Thymus (tissue), 11 donors: Measurements from ENCODE around the gene MEFV. TPM values are rescaled to one million over a fixed set of nuclear protein-coding genes. Genes with fewer than 3 reads are reported as not detected.

ENCODE experiments used
- DNase-seq, 9 donors: peaks; one replicate each; pipeline ENCODE4 v3.0.0-alpha.2; 2013; ENCODE audit warnings: low spot score in 9 of 9, low read depth in 6 of 9, missing footprints in 1 of 9
- H3K27ac ChIP-seq, 2 donors: one replicate each; pipeline ENCODE4 v1.5.1; 2013; ENCODE audit warnings: control low read depth in 1 of 2, low read depth in 1 of 2, low read length in 1 of 2, mild to moderate bottlenecking in 1 of 2, moderate library complexity in 1 of 2
- H3K27me3 ChIP-seq, 2 donors: one replicate each; pipeline ENCODE4 v1.5.1; 2013; ENCODE audit warnings: low read length in 1 of 2; ENCODE audit not compliant: control insufficient read depth in 2 of 2, insufficient read depth in 1 of 2
- H3K36me3 ChIP-seq, 2 donors: one replicate each; pipeline ENCODE4 v1.5.1; 2013; ENCODE audit warnings: low read length in 1 of 2, mild to moderate bottlenecking in 1 of 2, moderate library complexity in 1 of 2; ENCODE audit not compliant: control insufficient read depth in 2 of 2, insufficient read depth in 2 of 2
- H3K4me1 ChIP-seq, 2 donors: one replicate each; pipeline ENCODE4 v1.5.1; 2013; ENCODE audit warnings: low read length in 2 of 2; ENCODE audit not compliant: control insufficient read depth in 2 of 2, insufficient read depth in 2 of 2
- H3K4me3 ChIP-seq, 2 donors: one replicate each; pipeline ENCODE4 v1.5.1; 2013; ENCODE audit warnings: low read length in 2 of 2, control low read depth in 1 of 2, mild to moderate bottlenecking in 1 of 2
- H3K9me3 ChIP-seq, 2 donors: one replicate each; pipeline ENCODE4 v1.5.1; 2013; ENCODE audit warnings: low read length in 1 of 2, mild to moderate bottlenecking in 1 of 2; ENCODE audit not compliant: control insufficient read depth in 2 of 2, insufficient read depth in 1 of 2
- WGBS: extraction: QIAGEN DNeasy Blood & Tissue Kit; methylation state at CpG from one replicate; pipeline ENCODE4 v1.1.7; 2013; 5-methylcytosine and 5-hydroxymethylcytosine counted together
- polyA plus RNA-seq: library from polyadenylated mRNA; stranded (reverse); fragments of 200-250 nt; gene quantifications from one replicate; pipeline ENCODE4 v1.2.3, GENCODE V29; 2013
- total RNA-seq: library from RNA; stranded (reverse); fragments of 120-200 nt; gene quantifications from one replicate; pipeline ENCODE4 v1.2.4, GENCODE V29; 2013
- donor health status: healthy.

Gene MEFV
- total and polyA plus RNA-seq, 2 donors = 0.52 to 0.80 TPM

DNA sequence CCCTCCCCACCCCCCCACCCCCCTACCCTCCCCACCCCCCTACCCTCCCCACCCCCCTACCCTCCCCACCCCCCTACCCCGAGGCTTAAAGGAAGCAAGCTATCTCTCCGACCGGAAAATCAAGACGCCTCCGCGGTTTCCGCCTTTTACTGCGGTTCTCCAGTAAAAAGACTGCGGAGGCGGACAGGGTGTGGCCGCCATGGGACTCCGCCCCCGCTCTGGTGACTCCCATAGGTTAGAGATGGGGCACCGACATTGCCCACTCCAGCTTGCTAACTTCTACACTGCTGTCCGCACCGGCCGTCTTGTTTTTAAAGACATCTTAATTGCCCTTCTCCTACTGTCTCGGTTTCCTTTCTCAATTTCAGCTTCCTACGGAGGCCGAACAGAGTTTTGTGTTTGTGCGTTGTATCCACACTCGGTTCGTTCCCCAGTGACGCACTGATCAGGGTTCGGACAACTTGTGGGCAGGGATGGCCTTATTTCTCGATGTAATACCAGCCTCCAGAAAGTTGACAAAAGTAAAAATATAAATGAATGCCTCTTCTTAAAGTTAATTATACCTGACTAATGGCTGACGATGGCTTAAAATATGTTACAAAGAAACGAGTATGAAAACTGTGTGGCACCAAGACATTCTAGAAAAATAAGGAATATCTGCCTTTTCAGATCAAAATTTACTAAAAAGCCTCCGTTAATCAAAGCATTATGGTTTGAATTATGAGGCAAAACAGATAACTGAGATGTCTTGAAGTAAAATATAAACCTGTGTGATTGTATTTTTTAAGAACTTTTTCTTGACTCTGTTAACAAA is 20.4 kb downstream of the MEFV start:
- 86% methylated on average over 29 of the region's 29 CpGs for WGBS
- no peak overlapping the region for H3K27ac ChIP-seq

GRCh38 chr16:3234857-3235561 is 21.4 kb downstream of the MEFV start, which contains the start of gene ZNF200:
TSS of gene ZNF200 (minus strand) at chr16:3235158. CDS start at chr16:3233755, 1,403 bp downstream.
- peaks cover 6 to 13% of the 10 kb centered on the region in 2 donors for H3K4me1 ChIP-seq
- H3K27me3 ChIP-seq = no peaks in the 10 kb centered on the region
- WGBS = under 1% methylated on average over 54 of the region's 59 CpGs
- H3K36me3 ChIP-seq = peaks cover 24 to 29% of the 10 kb centered on the region in 2 donors
- peak within 1 kb of the TSS; percentile 91 to 97 for H3K27ac ChIP-seq
- H3K4me3 ChIP-seq = peak within 1 kb of the TSS; percentile 58 to 94
- DNase-seq = peak; percentile 86 to 96 (median 91)
- H3K9me3 ChIP-seq = peaks cover 0 to 9% of the 10 kb centered on the region in 2 donors

More for the DNA sequence above, 20.4 kb downstream of the MEFV start:
- H3K9me3 ChIP-seq = peaks cover 0 to 8% of the 10 kb centered on the region in 2 donors
- no peaks in the 10 kb centered on the region for H3K27me3 ChIP-seq
- no peak overlapping the region for H3K4me3 ChIP-seq
- H3K4me1 ChIP-seq = peaks cover 6 to 13% of the 10 kb centered on the region in 2 donors
- peak in 1 of 9 donors; percentile 9 for DNase-seq
- H3K36me3 ChIP-seq = peaks cover 16 to 19% of the 10 kb centered on the region in 2 donors

DNA sequence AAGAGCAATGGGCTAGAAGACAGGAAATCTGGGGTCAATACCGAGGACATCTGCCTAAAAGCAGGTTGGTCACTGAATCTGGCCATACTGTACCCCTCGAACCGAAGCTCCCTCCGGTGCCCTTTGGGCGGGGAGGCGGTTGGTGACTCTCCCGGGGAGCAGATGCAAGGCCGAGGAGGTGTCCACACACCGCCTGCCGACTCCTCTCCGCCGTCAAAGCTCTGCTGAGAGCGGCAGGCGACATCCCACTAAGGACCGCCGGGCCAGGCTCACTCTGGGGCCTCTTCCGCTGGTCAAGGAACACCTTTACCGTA is 21.9 kb downstream of the MEFV start:
- Histone ChIP-seq H3K36me3 (peaks cover 29% of the 10 kb centered on the region in 2 donors), H3K27ac (peak overlapping the region; percentile 91 to 97), H3K27me3 (no peaks in the 10 kb centered on the region), H3K4me1 (peaks cover 6 to 13% of the 10 kb centered on the region in 2 donors), H3K4me3 (peak overlapping the region; percentile 58 to 94), H3K9me3 (peaks cover 0 to 14% of the 10 kb centered on the region in 2 donors)
- WGBS = 7% methylated on average over 18 of the region's 18 CpGs
- DNase-seq = no peak

GRCh38 chr16:3223913-3224515 is 32.4 kb downstream of the MEFV start:
- 97% methylated on average over 10 of the region's 10 CpGs for WGBS
- Histone ChIP-seq H3K4me3 (no peak overlapping the region), H3K27me3 (no peaks in the 10 kb centered on the region), H3K4me1 (no peaks in the 10 kb centered on the region), H3K27ac (no peak overlapping the region), H3K36me3 (peaks cover 13 to 22% of the 10 kb centered on the region in 2 donors), H3K9me3 (peaks cover 18 to 65% of the 10 kb centered on the region in 2 donors)
- DNase-seq = no peak

- H3K27me3 ChIP-seq = no peaks in the 10 kb centered on the region
- H3K4me1 ChIP-seq = peaks cover 1 to 4% of the 10 kb centered on the region in 2 donors
- peaks cover 16 to 54% of the 10 kb centered on the region in 2 donors for H3K9me3 ChIP-seq
- no peak overlapping the region for H3K4me3 ChIP-seq
- no peak for DNase-seq
- 95% methylated on average over 10 of the region's 10 CpGs for WGBS
- no peak overlapping the region for H3K27ac ChIP-seq
- H3K36me3 ChIP-seq = peaks cover 8 to 16% of the 10 kb centered on the region in 2 donors
Measured at GRCh38 chr16:3220839-3221238, 35.6 kb downstream of the MEFV start.

GRCh38 chr16:3216263-3216640 is 40.2 kb downstream of the MEFV start:
- Histone ChIP-seq H3K27ac (peak overlapping the region in 1 of 2 donors; percentile 59), H3K36me3 (no peaks in the 10 kb centered on the region), H3K4me1 (peaks cover 4 to 9% of the 10 kb centered on the region in 2 donors), H3K27me3 (no peaks in the 10 kb centered on the region), H3K4me3 (no peak overlapping the region), H3K9me3 (peaks cover 1 to 22% of the 10 kb centered on the region in 2 donors)
- WGBS = 48% methylated on average over 3 of the region's 3 CpGs
- no peak for DNase-seq

DNA sequence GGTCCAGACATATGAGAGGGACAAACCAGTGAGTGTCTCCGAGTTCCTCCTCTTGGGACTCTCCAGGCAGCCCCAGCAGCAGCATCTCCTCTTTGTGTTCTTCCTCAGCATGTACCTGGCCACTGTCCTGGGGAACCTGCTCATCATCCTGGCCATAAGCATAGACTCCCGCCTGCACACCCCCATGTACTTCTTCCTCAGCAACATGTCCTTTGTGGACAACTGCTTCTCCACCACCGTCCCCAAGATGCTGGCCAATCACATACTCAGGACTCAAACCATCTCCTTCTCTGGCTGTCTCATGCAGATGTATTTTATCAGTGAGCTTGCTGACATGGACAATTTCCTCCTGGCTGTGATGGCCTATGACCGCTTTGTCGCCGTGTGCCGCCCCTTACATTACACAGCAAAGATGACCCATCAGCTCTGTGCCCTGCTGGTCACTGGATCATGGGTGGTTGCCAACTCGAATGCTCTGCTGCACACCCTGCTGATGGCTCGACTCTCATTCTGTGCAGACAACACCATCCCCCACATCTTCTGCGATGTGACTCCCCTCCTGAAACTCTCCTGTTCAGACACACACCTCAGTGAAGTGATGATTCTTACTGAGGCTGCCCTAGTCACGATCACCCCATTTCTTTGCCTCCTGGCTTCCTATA is 40.7 kb downstream of the MEFV start:
- Histone ChIP-seq H3K27me3 (no peaks in the 10 kb centered on the region), H3K27ac (peak overlapping the region in 1 of 2 donors; percentile 43), H3K36me3 (no peaks in the 10 kb centered on the region), H3K4me3 (no peak overlapping the region), H3K9me3 (peaks cover 0 to 18% of the 10 kb centered on the region in 2 donors), H3K4me1 (peaks cover 4 to 9% of the 10 kb centered on the region in 2 donors)
- no peak for DNase-seq
- WGBS = 88% methylated on average over 11 of the region's 11 CpGs

DNA sequence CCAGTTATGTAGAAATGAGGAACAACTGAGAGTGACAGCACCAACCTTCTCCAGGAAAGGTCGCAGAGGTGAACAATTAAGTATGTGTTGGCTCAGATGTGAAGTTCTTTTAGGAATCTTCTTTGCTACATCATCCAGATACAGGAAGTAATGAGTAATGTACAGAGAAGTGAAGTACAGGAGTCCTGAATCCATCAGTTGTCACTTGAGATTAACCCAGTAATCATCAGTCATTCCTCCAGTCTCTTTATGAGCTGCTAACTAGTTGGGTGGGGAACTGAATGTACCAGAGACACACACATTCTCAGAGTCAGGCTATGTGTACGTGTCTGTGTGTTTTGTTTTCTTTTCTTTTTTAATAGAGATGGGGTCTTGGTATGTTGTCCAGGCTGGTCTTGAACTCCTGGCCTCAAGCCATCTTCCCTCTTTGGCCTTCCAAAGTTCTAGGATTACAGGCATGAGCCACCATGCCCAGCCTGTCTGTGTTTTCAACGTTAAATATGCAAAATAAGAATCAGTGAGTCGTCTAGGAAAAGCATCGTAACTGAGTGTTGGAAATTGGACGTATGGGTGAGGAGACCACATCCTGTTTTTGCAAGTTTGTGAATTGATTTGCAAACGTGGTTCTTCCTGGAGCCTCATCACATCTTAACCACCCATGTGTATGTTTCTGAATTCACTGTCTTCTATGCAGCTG is 41.4 kb downstream of the MEFV start:
- H3K27me3 ChIP-seq = no peaks in the 10 kb centered on the region
- DNase-seq = peak in 2 of 9 donors; percentile 18 to 58
- 22% methylated on average over 7 of the region's 7 CpGs for WGBS
- H3K4me3 ChIP-seq = no peak overlapping the region
- H3K4me1 ChIP-seq = peaks cover 4 to 9% of the 10 kb centered on the region in 2 donors
- peak overlapping the region in 1 of 2 donors; percentile 33 for H3K27ac ChIP-seq
- no peaks in the 10 kb centered on the region for H3K36me3 ChIP-seq
- peaks cover 0 to 15% of the 10 kb centered on the region in 2 donors for H3K9me3 ChIP-seq
